ENCODE data around the gene RGMA. TPM values are rescaled to one million over a fixed set of nuclear protein-coding genes. Genes with fewer than 3 reads are reported as not detected.

Gene RGMA
- total RNA-seq, 1 experiment from 2014 or later = 5.5 TPM

DNA sequence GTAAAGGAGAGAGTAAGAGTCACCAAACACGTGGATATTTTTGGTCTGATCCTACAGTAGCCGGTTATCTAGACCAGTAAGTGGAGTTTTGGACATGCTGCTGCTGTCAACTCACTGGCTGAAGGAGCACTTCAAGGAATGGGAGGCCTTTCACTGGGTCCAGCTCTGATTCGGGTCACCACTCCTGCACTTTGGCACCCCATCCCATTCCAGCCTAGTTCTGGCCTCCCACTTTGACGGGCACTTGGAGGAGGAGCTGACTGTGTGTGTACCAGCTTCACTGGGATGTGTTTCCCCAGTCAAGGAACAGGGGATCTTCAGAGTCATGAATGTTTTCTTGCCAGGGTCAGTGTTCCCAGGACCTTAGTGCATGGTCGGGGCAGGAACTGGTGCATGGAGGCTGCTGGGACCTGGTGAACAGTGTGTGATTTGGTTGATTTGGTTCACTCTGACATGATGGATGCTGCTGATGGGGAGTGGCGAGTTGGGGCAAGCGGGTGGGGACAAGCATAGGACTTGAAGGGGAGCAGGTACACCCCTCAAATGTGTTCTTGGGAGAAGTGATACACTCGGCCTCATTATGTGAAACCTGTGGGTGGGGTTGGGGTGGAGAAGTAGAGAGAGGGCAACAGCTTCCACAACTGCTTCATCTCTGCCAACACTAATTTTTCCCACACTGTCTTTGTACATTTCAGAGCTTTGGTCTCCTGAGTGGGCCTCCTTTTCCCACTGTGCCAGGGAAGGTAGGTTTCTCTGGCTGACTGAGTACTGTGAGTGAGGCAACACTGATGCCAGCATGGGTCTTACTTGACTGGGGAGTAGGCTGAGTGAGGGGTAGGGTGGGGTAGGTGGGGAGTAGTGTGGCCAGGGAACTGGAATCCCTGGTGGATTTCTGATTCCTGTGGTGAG is 64.0 kb downstream of the RGMA start:
- Histone ChIP-seq H3K4me3 (replicated peaks in 1 of 2; ENCODE audit: low read depth in 1 of 2, low read length in 2 of 2) (no peak overlapping the region), H3K9ac (ENCODE audit: low read length) (no peak overlapping the region), H3K27me3 (ENCODE audit: insufficient read depth, low read length) (no peaks in the 10 kb centered on the region), H3K9me3 (ENCODE audit: control insufficient read depth in 1 of 2, insufficient read depth in 1 of 2, low read depth in 1 of 2, low read length in 2 of 2) (no peaks in the 10 kb centered on the region), H4K20me1 (ENCODE audit: insufficient read depth) (no peaks in the 10 kb centered on the region; the same call in 1 of the 2 replicates), H3K27ac (ENCODE audit: low read depth, low read length) (no peak overlapping the region), H3K79me2 (ENCODE audit: insufficient read depth, low read length) (peaks cover 44% of the 10 kb centered on the region), H2AFZ (ENCODE audit: low read depth, low read length, poor library complexity, severe bottlenecking) (no peak overlapping the region), H3K4me2 (ENCODE audit: low read length) (no peak overlapping the region), H3K36me3 (ENCODE audit: control insufficient read depth in 1 of 2, insufficient read depth in 2 of 2, low read length in 2 of 2) (peaks cover 50 to 52% of the 10 kb centered on the region in 2 experiments), H3K4me1 (ENCODE audit: control insufficient read depth in 1 of 2, insufficient read depth in 2 of 2, low read length in 2 of 2) (no peaks in the 10 kb centered on the region; a peak in 1 of 4 replicates), H3K9me2 (ENCODE audit: insufficient read depth) (no peaks in the 10 kb centered on the region)
- no peak for ATAC-seq
- TSS peak; percentile 18 for BruUV-seq (replicated peaks)
- ChIA-PET RAD21 (ENCODE audit: low non-redundant PET in 1 of 2, low total read pairs in 2 of 2, uncharacterized antibody in 2 of 2, unreplicated experiment in 2 of 2) (no interaction called here), CTCF (no interaction called here), POLR2A (no interaction called here)
- DNase-seq (ENCODE audit: low read depth, low spot score) = no peak
- intact Hi-C loops (cut with micrococcal nuclease) = no loop called here
- TF ChIP-seq, protein P1, sequence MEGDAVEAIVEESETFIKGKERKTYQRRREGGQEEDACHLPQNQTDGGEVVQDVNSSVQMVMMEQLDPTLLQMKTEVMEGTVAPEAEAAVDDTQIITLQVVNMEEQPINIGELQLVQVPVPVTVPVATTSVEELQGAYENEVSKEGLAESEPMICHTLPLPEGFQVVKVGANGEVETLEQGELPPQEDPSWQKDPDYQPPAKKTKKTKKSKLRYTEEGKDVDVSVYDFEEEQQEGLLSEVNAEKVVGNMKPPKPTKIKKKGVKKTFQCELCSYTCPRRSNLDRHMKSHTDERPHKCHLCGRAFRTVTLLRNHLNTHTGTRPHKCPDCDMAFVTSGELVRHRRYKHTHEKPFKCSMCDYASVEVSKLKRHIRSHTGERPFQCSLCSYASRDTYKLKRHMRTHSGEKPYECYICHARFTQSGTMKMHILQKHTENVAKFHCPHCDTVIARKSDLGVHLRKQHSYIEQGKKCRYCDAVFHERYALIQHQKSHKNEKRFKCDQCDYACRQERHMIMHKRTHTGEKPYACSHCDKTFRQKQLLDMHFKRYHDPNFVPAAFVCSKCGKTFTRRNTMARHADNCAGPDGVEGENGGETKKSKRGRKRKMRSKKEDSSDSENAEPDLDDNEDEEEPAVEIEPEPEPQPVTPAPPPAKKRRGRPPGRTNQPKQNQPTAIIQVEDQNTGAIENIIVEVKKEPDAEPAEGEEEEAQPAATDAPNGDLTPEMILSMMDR (IDR thresholded peaks at IDR 0.05 in 2 of 3, conservative IDR thresholded peaks at IDR 0.05 in 1 of 3; ENCODE audit: borderline replicate concordance in 1 of 3, insufficient read depth in 1 of 3, low read depth in 2 of 3, low read length in 2 of 3) = no peak
- TF ChIP-seq CEBPB (IDR thresholded peaks at IDR 0.05; ENCODE audit: low read depth) = no peak
- TF ChIP-seq JUND (IDR thresholded peaks at IDR 0.05) = no peak
- no peak for TF ChIP-seq TCF7L2 (IDR thresholded peaks at IDR 0.05; ENCODE audit: borderline replicate concordance, extremely low read depth, insufficient read depth, insufficient read length)
- TF ChIP-seq, protein P2, sequence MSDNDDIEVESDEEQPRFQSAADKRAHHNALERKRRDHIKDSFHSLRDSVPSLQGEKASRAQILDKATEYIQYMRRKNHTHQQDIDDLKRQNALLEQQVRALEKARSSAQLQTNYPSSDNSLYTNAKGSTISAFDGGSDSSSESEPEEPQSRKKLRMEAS (IDR thresholded peaks at IDR 0.05) = no peak
- TF ChIP-seq SP1 (IDR thresholded peaks at IDR 0.05; ENCODE audit: low read depth) = no peak
- TF ChIP-seq EZH2 (IDR thresholded peaks at IDR 0.05) = no peak
